Measurements from ENCODE around the gene NUDT14.
A peak's percentile ranks its signal among the peaks of the same experiment; 100 is the strongest.

DNA sequence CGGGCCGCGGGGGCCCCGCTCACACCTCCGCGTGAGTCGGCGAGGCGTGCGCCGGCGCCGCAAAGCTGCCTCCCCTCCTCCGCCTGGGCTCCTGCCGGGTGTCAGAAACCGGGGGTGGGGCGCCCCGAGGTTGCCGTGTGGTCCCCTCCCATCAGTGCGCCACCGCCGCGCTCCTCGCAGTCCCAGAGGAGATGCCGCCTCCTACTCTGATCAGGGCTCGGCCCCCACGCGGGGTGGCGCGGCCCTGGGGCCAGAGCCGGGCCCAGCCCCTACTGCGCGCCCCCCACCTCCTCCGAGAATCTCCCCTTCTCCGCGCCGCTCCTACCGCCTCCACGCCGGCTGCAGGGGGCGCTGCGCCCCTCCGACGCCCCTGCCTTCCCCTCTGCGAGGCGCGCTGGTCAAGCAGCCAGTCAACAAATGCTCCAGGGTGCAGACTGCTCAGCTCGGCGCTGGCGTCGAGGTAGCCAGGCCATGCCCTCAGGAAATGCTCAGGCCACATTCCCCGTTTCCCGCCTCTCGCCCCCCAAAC, 12.1 kb downstream of the NUDT14 start:
- TF ChIP-seq, protein P1, sequence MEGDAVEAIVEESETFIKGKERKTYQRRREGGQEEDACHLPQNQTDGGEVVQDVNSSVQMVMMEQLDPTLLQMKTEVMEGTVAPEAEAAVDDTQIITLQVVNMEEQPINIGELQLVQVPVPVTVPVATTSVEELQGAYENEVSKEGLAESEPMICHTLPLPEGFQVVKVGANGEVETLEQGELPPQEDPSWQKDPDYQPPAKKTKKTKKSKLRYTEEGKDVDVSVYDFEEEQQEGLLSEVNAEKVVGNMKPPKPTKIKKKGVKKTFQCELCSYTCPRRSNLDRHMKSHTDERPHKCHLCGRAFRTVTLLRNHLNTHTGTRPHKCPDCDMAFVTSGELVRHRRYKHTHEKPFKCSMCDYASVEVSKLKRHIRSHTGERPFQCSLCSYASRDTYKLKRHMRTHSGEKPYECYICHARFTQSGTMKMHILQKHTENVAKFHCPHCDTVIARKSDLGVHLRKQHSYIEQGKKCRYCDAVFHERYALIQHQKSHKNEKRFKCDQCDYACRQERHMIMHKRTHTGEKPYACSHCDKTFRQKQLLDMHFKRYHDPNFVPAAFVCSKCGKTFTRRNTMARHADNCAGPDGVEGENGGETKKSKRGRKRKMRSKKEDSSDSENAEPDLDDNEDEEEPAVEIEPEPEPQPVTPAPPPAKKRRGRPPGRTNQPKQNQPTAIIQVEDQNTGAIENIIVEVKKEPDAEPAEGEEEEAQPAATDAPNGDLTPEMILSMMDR (IDR thresholded peaks at IDR 0.05) = peak in 2 of 4 experiments; percentile 21 to 43
- TF ChIP-seq POLR2AphosphoS5 (IDR thresholded peaks at IDR 0.05) = no peak
- no peak for TF ChIP-seq POLR2A (IDR thresholded peaks at IDR 0.05)

All from prostate gland (tissue), 2 donors.